Tongue (tissue), 2 donors: ENCODE measurements around the gene STAT1. TPM values are rescaled to one million over a fixed set of nuclear protein-coding genes. Genes with fewer than 3 reads are reported as not detected.
"Not testable (repeated sequence)": the region's sequence is repeated elsewhere in the genome, so short reads cannot be mapped to it uniquely, and the experiment has no call there.

Experiments used
- DNase-seq: peaks from one replicate; pipeline ENCODE4 v3.0.0-alpha.2; 2015
- total RNA-seq: library from RNA; depleted of rRNA; stranded (reverse); fragments of >200 nt; gene quantifications from one replicate; pipeline ENCODE4 v1.2.3, GENCODE V29; 2014

STAT1 gene
- total RNA-seq, 1 donor from 2014 or later, result 55.0 TPM

GRCh38 chr2:190981733-190982132, 32.2 kb downstream of the STAT1 start:
- DNase-seq, result no peak

- DNase-seq, result no peak
Observed at GRCh38 chr2:190981333-190981732, 32.6 kb downstream of the STAT1 start.

GRCh38 chr2:190980630-190981209, 33.3 kb downstream of the STAT1 start:
- DNase-seq, result no peak

- peak; percentile 73 for DNase-seq
Observed at GRCh38 chr2:190979906-190980629, 33.9 kb downstream of the STAT1 start.

GRCh38 chr2:190978389-190979053, 35.5 kb downstream of the STAT1 start:
- DNase-seq, result no peak

GRCh38 chr2:190977505-190977904, 36.5 kb downstream of the STAT1 start:
- no peak for DNase-seq

- DNase-seq, result no peak
Observed at GRCh38 chr2:190976521-190976920, 37.5 kb downstream of the STAT1 start.

- DNase-seq, result no peak
Observed at GRCh38 chr2:190974629-190975361, 39.2 kb downstream of the STAT1 start.

GRCh38 chr2:190973726-190974628, 40.0 kb downstream of the STAT1 start:
- DNase-seq, result no peak

GRCh38 chr2:190973262-190973661, 40.7 kb downstream of the STAT1 start:
- DNase-seq, result no peak

GRCh38 chr2:190972846-190973245, 41.1 kb downstream of the STAT1 start:
- DNase-seq, result no peak

GRCh38 chr2:190972213-190972612, 41.8 kb downstream of the STAT1 start:
- no peak for DNase-seq

- no peak for DNase-seq
Observed at GRCh38 chr2:190970873-190971506, 43.0 kb downstream of the STAT1 start.

- DNase-seq, result no peak
Observed at GRCh38 chr2:190970160-190970559, 43.8 kb downstream of the STAT1 start.

GRCh38 chr2:190968522-190968921, 45.4 kb downstream of the STAT1 start:
- no peak for DNase-seq

- no peak for DNase-seq
Observed at GRCh38 chr2:190965580-190966222, 48.3 kb downstream of the STAT1 start.

- DNase-seq, result no peak
Observed at GRCh38 chr2:190964170-190964795, 49.7 kb downstream of the STAT1 start.

GRCh38 chr2:190963088-190963487, 50.9 kb downstream of the STAT1 start:
- DNase-seq, result no peak

- no peak for DNase-seq
Observed at GRCh38 chr2:190961918-190962487, 52.0 kb downstream of the STAT1 start.

- not testable (repeated sequence) for DNase-seq
Observed at GRCh38 chr2:190961117-190961516, 52.9 kb downstream of the STAT1 start.
